Measurements from ENCODE around the gene SMARCC2.

- no peak for TF ChIP-seq HDGF (IDR thresholded peaks at IDR 0.05; ENCODE audit: borderline replicate concordance)
- no peak for TF ChIP-seq BHLHE40 (IDR thresholded peaks at IDR 0.05; ENCODE audit: borderline replicate concordance)
- TF ChIP-seq FOXM1 (IDR thresholded peaks at IDR 0.05; ENCODE audit: borderline replicate concordance), result no peak
- TF ChIP-seq CTBP1 (IDR thresholded peaks at IDR 0.05; ENCODE audit: borderline replicate concordance), result no peak
- no peak for TF ChIP-seq SUZ12 (IDR thresholded peaks at IDR 0.05)
- TF ChIP-seq SP1 (IDR thresholded peaks at IDR 0.05), result no peak
These were observed 10.9 kb downstream of the SMARCC2 start for GRCh38 chr12:56178347-56178746.

All from HEK293T (cell line).